Prostate gland (tissue), 2 donors: ENCODE results near the gene PLXDC1.

Experiments
- CTCF ChIP-seq, 4 experiments: fragments of 200-600 bp in 2 of 4; fragments of 450-650 bp in 2 of 4; sonication (generic) in 2 of 4; IDR thresholded peaks; 1 replicate in 3 of 4; 2 replicates in 1 of 4; pipeline ENCODE4 v1.5.1; 2016 to 2019; ENCODE audit warnings: antibody characterized with exemption in 4 of 4, mild to moderate bottlenecking in 2 of 4, moderate library complexity in 2 of 4
- POLR2A ChIP-seq: fragments of 450-650 bp; IDR thresholded peaks from one replicate; pipeline ENCODE4 v1.6.1; 2016; ENCODE audit warnings: antibody characterized with exemption, mild to moderate bottlenecking
- POLR2AphosphoS5 ChIP-seq: sonication (generic); formaldehyde crosslinking; IDR thresholded peaks from one replicate; pipeline ENCODE4 v1.6.1; 2017; ENCODE audit warnings: antibody characterized with exemption

GRCh38 chr17:39131616-39132015, 19.8 kb downstream of the PLXDC1 start:
- TF ChIP-seq POLR2AphosphoS5 (no peak), CTCF (IDR thresholded peaks at IDR 0.05) (no peak), POLR2A (no peak)
